H54 (cell line): Measurements from ENCODE around the gene UBE2S.

Experiments
- DNase-seq: peaks from one replicate; pipeline ENCODE4 v3.0.0; 2011; ENCODE audit warnings: low spot score, mixed read lengths; ENCODE audit not compliant: insufficient read length
- FAIRE-seq: peaks from 3 replicates; lab custom pipeline; 2011; peaks lifted over from hg19 to GRCh38; lab: Jason Lieb, UNC
- POLR2A ChIP-seq: IDR thresholded peaks from 2 replicates; pipeline ENCODE4 v1.6.1; 2011; ENCODE audit warnings: low read depth, mild to moderate bottlenecking, low read length

UBE2S gene

GRCh38 chr19:55443824-55444480 is 36.4 kb upstream of the UBE2S start:
- FAIRE-seq (no peak), DNase-seq (no peak)
- TF ChIP-seq POLR2A: no peak

- DNase-seq (no peak), FAIRE-seq (no peak)
- no peak for TF ChIP-seq POLR2A
These were observed 35.6 kb upstream of the UBE2S start, which contains the start of gene SHISA7 for GRCh38 chr19:55443045-55443823. TSS of gene SHISA7 (minus strand) at chr19:55443300. CDS start at chr19:55442863, 437 bp downstream.

- DNase-seq (no peak), FAIRE-seq (no peak)
- TF ChIP-seq POLR2A: no peak
These were observed 34.9 kb upstream of the UBE2S start for GRCh38 chr19:55442372-55442961.

GRCh38 chr19:55441692-55442321 is 34.2 kb upstream of the UBE2S start:
- DNase-seq (no peak), FAIRE-seq (no peak)
- no peak for TF ChIP-seq POLR2A

- DNase-seq (no peak), FAIRE-seq (no peak)
- no peak for TF ChIP-seq POLR2A
These were observed 33.7 kb upstream of the UBE2S start for GRCh38 chr19:55441319-55441691.

- no peak for FAIRE-seq
These were observed 33.0 kb upstream of the UBE2S start for GRCh38 chr19:55440411-55441105.

GRCh38 chr19:55439052-55439451 is 31.5 kb upstream of the UBE2S start:
- DNase-seq: no peak
- no peak for TF ChIP-seq POLR2A
- no peak for FAIRE-seq

More at GRCh38 chr19:55440411-55441105, 33.0 kb upstream of the UBE2S start:
- TF ChIP-seq POLR2A: no peak
- DNase-seq: no peak

GRCh38 chr19:55437410-55437809 is 29.8 kb upstream of the UBE2S start:
- 0 out of 2 replicates have a peak, but pooled peaks have one; percentile 13 for TF ChIP-seq POLR2A
- no peak for FAIRE-seq
- peak; percentile 98 for DNase-seq

GRCh38 chr19:55436847-55437246 is 29.3 kb upstream of the UBE2S start:
- FAIRE-seq: no peak
- no peak for DNase-seq
- TF ChIP-seq POLR2A: no peak

GRCh38 chr19:55435020-55435419 is 27.4 kb upstream of the UBE2S start:
- FAIRE-seq (no peak), DNase-seq (no peak)
- TF ChIP-seq POLR2A: no peak

GRCh38 chr19:55434356-55434919 is 26.9 kb upstream of the UBE2S start:
- FAIRE-seq (no peak), DNase-seq (no peak)
- no peak; the same call in 1 of the 2 replicates for TF ChIP-seq POLR2A

- DNase-seq (no peak), FAIRE-seq (no peak)
- no peak for TF ChIP-seq POLR2A
These were observed 25.7 kb upstream of the UBE2S start for GRCh38 chr19:55433292-55433691.

GRCh38 chr19:55432241-55432959 is 24.8 kb upstream of the UBE2S start:
- FAIRE-seq (no peak), DNase-seq (no peak)
- no peak for TF ChIP-seq POLR2A
